Thoracic aorta (tissue), 2 donors: ENCODE measurements around the gene MAN1B1. TPM values are rescaled to one million over a fixed set of nuclear protein-coding genes. Genes with fewer than 3 reads are reported as not detected.

Source experiments
- ATAC-seq: fragments of 150-250 bp; one replicate; pipeline ENCODE4 v1.8.0; 2017; ENCODE audit warnings: low read depth; ENCODE audit not compliant: insufficient number of reproducible peaks, low FRiP score
- DNase-seq: peaks from one replicate; pipeline ENCODE4 v3.0.0-alpha.2; 2020; ENCODE audit warnings: low spot score
- H3K27ac ChIP-seq, 2 donors: fragments of 200-600 bp; sonication (generic); 1 replicate in 1 of 2; 2 replicates in 1 of 2; pipeline ENCODE4 v1.5.1; 2016; ENCODE audit warnings: mild to moderate bottlenecking in 2 of 2, moderate library complexity in 2 of 2
- H3K27me3 ChIP-seq: fragments of 200-600 bp; sonication (generic); replicated peaks from 2 replicates; pipeline ENCODE4 v1.6.0; 2016; ENCODE audit warnings: mild to moderate bottlenecking; ENCODE audit not compliant: insufficient read depth
- H3K36me3 ChIP-seq: fragments of 200-600 bp; sonication (generic); one replicate; pipeline ENCODE4 v1.5.1; 2016
- H3K4me1 ChIP-seq, 2 donors: fragments of 200-600 bp; sonication (generic); 1 replicate in 1 of 2; 2 replicates in 1 of 2; pipeline versions ENCODE4 v1.5.1 to v1.6.0; 2016; ENCODE audit warnings: low read depth in 2 of 2, mild to moderate bottlenecking in 1 of 2; ENCODE audit not compliant: control insufficient read depth in 1 of 2
- H3K4me3 ChIP-seq: fragments of 200-600 bp; sonication (generic); 2 replicates; pipeline ENCODE4 v1.5.1; 2016; ENCODE audit warnings: mild to moderate bottlenecking
- H3K9me3 ChIP-seq: fragments of 200-600 bp; sonication (generic); 2 replicates; pipeline ENCODE4 v1.5.1; 2016
- total RNA-seq, 2 donors: library from RNA; depleted of rRNA; stranded (reverse); fragments of >200 nt; gene quantifications; one replicate each; pipeline versions ENCODE4 v1.1.0 to v1.2.3, GENCODE V29; 2016
- TF ChIP-seq, protein P1 (sequence below): fragments of 200-600 bp; sonication (generic); IDR thresholded peaks from one replicate; pipeline ENCODE4 v1.5.1; 2019; ENCODE audit warnings: antibody characterized with exemption

MAN1B1 gene
- total RNA-seq, 2 donors from 2014 or later = 32.9 to 52.9 TPM

DNA sequence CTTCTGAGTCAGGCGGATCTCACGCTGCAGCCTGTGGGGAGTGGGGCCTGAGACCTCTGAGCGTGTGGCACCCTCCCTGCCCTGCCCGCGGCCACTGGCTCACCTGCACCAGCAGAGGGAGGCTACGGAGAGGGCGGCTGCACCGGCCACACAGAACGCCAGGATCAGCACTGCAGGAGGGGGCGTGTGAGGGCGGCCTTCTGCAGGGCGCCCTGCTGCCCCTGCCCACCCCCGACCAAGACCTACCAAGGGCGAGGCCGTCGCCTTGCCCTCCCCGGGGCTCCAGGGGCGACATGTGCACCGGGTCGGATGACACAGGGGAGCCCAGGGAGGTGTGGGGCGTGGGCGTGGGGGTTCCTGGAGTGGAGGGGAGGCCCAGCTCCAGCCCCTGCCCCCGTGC is 46.2 kb upstream of the MAN1B1 start:
- no peak overlapping the region for H3K27ac ChIP-seq
- peaks cover 10% of the 10 kb centered on the region for H3K36me3 ChIP-seq
- TF ChIP-seq, protein P1, sequence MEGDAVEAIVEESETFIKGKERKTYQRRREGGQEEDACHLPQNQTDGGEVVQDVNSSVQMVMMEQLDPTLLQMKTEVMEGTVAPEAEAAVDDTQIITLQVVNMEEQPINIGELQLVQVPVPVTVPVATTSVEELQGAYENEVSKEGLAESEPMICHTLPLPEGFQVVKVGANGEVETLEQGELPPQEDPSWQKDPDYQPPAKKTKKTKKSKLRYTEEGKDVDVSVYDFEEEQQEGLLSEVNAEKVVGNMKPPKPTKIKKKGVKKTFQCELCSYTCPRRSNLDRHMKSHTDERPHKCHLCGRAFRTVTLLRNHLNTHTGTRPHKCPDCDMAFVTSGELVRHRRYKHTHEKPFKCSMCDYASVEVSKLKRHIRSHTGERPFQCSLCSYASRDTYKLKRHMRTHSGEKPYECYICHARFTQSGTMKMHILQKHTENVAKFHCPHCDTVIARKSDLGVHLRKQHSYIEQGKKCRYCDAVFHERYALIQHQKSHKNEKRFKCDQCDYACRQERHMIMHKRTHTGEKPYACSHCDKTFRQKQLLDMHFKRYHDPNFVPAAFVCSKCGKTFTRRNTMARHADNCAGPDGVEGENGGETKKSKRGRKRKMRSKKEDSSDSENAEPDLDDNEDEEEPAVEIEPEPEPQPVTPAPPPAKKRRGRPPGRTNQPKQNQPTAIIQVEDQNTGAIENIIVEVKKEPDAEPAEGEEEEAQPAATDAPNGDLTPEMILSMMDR = no peak
- no peaks in the 10 kb centered on the region for H3K9me3 ChIP-seq
- H3K4me1 ChIP-seq = peaks cover 12 to 20% of the 10 kb centered on the region in 2 donors
- no peak for ATAC-seq
- H3K27me3 ChIP-seq = no peaks in the 10 kb centered on the region
- H3K4me3 ChIP-seq = no peak overlapping the region
- no peak for DNase-seq

DNA sequence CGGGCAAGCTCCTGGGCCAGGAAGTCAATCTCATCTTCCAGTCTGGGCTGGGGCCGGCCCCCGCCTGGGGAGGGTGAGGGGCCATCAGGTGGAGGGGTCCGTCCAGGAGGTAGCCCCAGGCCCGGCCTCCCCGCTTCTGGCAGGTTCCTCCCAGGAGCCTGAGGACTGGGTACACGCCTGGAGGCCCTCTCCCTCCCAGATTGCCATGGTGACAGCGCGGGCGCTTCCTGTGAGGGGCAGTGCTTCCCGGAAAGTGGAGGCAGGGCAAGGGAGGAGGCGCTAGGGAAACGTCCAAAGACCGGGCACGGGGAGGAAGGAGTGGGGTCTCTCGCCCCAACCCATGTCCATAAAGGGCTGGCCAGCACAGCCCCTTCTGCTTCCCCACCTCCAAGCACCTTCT is 45.7 kb upstream of the MAN1B1 start:
- H3K4me3 ChIP-seq = no peak overlapping the region
- peaks cover 10% of the 10 kb centered on the region for H3K36me3 ChIP-seq
- H3K4me1 ChIP-seq = peaks cover 14 to 23% of the 10 kb centered on the region in 2 donors
- H3K27me3 ChIP-seq = no peaks in the 10 kb centered on the region
- no peaks in the 10 kb centered on the region for H3K9me3 ChIP-seq
- H3K27ac ChIP-seq = no peak overlapping the region
- TF ChIP-seq, protein P1 = no peak
- DNase-seq (no peak), ATAC-seq (no peak)

DNA sequence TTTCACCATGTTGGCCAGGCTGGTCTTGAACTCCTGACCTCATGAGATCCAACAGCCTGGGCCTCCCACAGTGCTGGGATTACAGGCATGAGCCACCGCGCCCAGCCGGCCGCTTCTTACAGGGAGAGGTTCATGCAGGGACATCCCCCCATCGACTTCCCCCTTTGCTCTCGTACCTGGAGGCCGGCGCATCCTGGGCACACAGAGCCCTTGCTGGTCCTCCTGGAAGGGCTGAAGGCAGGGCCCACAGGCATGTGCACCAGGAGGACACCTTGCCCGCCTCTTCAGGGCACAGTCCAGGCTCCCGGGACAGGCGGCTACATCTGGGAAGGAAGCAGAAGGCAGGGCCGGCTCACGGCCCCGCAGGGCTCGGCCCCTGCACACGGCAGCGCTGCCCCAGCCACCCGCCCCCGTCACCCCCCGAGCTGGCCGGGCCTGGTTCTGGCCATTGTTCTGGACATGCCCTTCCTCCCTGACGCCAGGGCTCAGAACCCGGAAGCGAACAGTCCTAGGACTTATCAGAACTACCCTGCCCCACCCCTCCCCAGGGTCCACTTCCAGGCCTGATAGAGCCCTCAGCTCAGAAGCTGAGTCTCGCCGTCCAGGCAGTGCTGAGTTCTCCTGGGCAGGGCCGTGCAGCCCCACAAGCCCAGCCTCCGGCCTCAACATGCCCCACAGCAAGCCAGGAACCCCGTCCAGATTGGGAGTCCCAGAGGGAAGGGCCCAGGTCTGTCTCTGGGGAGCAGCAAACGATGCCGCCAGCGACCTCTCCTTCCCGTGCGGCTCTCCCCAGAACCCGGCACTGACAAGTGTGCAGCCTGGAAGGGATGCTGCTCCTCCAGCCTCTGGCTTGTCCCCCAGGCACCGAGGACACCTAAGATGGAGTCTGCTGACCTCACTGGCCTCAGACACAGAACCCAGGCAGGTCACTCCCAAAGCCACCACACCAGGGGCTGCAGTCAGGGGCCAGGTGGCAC is 43.7 kb upstream of the MAN1B1 start:
- TF ChIP-seq, protein P1 = no peak
- ATAC-seq (no peak), DNase-seq (no peak)
- Histone ChIP-seq H3K36me3 (peaks cover 10% of the 10 kb centered on the region), H3K4me3 (no peak overlapping the region), H3K27ac (no peak overlapping the region), H3K27me3 (peaks cover 4% of the 10 kb centered on the region), H3K9me3 (no peaks in the 10 kb centered on the region), H3K4me1 (peaks cover 15 to 27% of the 10 kb centered on the region in 2 donors)

- H3K36me3 ChIP-seq = peaks cover 10% of the 10 kb centered on the region
- H3K9me3 ChIP-seq = no peaks in the 10 kb centered on the region
- peaks cover 6% of the 10 kb centered on the region for H3K27me3 ChIP-seq
- H3K27ac ChIP-seq = no peak overlapping the region
- H3K4me1 ChIP-seq = peaks cover 15 to 27% of the 10 kb centered on the region in 2 donors
- TF ChIP-seq, protein P1 = no peak
- ATAC-seq (no peak), DNase-seq (no peak)
- peak overlapping the region; percentile 72 for H3K4me3 ChIP-seq
Measured at GRCh38 chr9:137044037-137044436, 42.7 kb upstream of the MAN1B1 start.

GRCh38 chr9:137044502-137045177 is 42.1 kb upstream of the MAN1B1 start:
- Histone ChIP-seq H3K27ac (no peak overlapping the region), H3K4me1 (peaks cover 15 to 27% of the 10 kb centered on the region in 2 donors)

More at GRCh38 chr9:137044502-137045177, 42.1 kb upstream of the MAN1B1 start:
- Histone ChIP-seq H3K4me3 (peak overlapping the region; percentile 72), H3K9me3 (no peaks in the 10 kb centered on the region), H3K27me3 (peaks cover 12% of the 10 kb centered on the region), H3K36me3 (peaks cover 4% of the 10 kb centered on the region)
- ATAC-seq (no peak), DNase-seq (no peak)
- TF ChIP-seq, protein P1 = no peak
